GM12878 (cell line): ENCODE data around the gene SRC.

Experiments
- CHD2 ChIP-seq: IDR thresholded peaks from 2 replicates; pipeline ENCODE4 v1.6.1; 2011; ENCODE audit warnings: low read depth, low read length, improper control_type of control experiment, borderline replicate concordance
- POLR2A ChIP-seq: IDR thresholded peaks from 2 replicates; pipeline ENCODE4 v1.6.1; 2011; ENCODE audit warnings: low read depth, mild to moderate bottlenecking, low read length
- RFX5 ChIP-seq: IDR thresholded peaks from 2 replicates; pipeline ENCODE4 v1.6.1; 2011; ENCODE audit warnings: low read depth, low read length, improper control_type of control experiment
- SP1 ChIP-seq: IDR thresholded peaks from one replicate; pipeline ENCODE4 v1.6.1; 2011; ENCODE audit warnings: low read depth, low read length
- ZBTB11 ChIP-seq: fragments of 450-650 bp; formaldehyde crosslinking; IDR thresholded peaks from 2 replicates; pipeline ENCODE4 v1.5.0; 2022; ENCODE audit warnings: mild to moderate bottlenecking, missing genetic modification characterization

GRCh38 chr20:37437676-37438075 is 91.7 kb downstream of the SRC start:
- TF ChIP-seq RFX5 (no peak), CHD2 (no peak), SP1 (no peak), ZBTB11 (CRISPR knock-in tag) (no peak), POLR2A (no peak)
